WERI-Rb-1 (cell line): Measurements from ENCODE around the gene SLC4A9.

Experiments
- DNase-seq: peaks from one replicate; pipeline ENCODE4 v3.0.0-alpha.2; 2020
- H3K27ac ChIP-seq: fragments of 250-450 bp; sonication (Bioruptor Pico); 2 replicates; pipeline ENCODE4 v1.5.1; 2020; ENCODE audit warnings: mild to moderate bottlenecking, moderate library complexity
- H3K27me3 ChIP-seq: fragments of 250-450 bp; sonication (Bioruptor Pico); 2 replicates; pipeline ENCODE4 v1.5.1; 2021; ENCODE audit warnings: mild to moderate bottlenecking, low read depth, moderate library complexity; ENCODE audit not compliant: insufficient read depth, severe bottlenecking
- H3K36me3 ChIP-seq: fragments of 250-450 bp; sonication (Bioruptor Pico); 2 replicates; pipeline ENCODE4 v1.5.1; 2020; ENCODE audit warnings: mild to moderate bottlenecking, moderate library complexity
- H3K4me3 ChIP-seq: 2 replicates; pipeline ENCODE4 v1.5.1; 2011; ENCODE audit warnings: low read depth, mild to moderate bottlenecking, control low read depth, low read length
- H3K9me3 ChIP-seq: fragments of 250-450 bp; sonication (Bioruptor Pico); 2 replicates; pipeline ENCODE4 v1.5.1; 2021; ENCODE audit warnings: mild to moderate bottlenecking, moderate library complexity; ENCODE audit not compliant: severe bottlenecking
- TF ChIP-seq, protein P1 (sequence below): IDR thresholded peaks from 2 replicates; pipeline ENCODE4 v1.5.1; 2011; ENCODE audit warnings: low read depth, mild to moderate bottlenecking, control low read depth, inconsistent platforms, low read length

The SLC4A9 gene

DNA sequence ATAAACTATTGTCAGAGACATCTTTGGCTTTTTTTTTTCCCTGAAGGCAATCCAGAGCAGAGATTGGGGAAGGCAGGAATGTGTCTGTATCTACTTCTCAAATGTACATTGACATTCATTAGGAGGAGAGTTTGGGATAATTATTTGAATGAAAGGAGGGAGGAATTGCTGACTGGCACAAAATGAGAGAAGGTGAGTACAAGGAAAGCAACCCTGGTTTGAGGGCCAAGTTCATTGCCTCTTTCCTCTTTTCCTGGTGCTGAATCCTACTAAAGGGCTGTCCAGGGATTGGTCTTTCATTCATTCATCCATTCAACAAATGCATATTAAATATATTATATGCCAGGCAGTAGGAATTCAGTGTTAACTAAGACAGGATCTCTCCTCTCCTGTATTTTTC, 22.9 kb downstream of the SLC4A9 start:
- Histone ChIP-seq H3K9me3 (no peaks in the 10 kb centered on the region), H3K27me3 (no peaks in the 10 kb centered on the region), H3K27ac (no peak overlapping the region), H3K36me3 (no peaks in the 10 kb centered on the region), H3K4me3 (no peak overlapping the region)
- DNase-seq: no peak
- TF ChIP-seq, protein P1, sequence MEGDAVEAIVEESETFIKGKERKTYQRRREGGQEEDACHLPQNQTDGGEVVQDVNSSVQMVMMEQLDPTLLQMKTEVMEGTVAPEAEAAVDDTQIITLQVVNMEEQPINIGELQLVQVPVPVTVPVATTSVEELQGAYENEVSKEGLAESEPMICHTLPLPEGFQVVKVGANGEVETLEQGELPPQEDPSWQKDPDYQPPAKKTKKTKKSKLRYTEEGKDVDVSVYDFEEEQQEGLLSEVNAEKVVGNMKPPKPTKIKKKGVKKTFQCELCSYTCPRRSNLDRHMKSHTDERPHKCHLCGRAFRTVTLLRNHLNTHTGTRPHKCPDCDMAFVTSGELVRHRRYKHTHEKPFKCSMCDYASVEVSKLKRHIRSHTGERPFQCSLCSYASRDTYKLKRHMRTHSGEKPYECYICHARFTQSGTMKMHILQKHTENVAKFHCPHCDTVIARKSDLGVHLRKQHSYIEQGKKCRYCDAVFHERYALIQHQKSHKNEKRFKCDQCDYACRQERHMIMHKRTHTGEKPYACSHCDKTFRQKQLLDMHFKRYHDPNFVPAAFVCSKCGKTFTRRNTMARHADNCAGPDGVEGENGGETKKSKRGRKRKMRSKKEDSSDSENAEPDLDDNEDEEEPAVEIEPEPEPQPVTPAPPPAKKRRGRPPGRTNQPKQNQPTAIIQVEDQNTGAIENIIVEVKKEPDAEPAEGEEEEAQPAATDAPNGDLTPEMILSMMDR: no peak

DNA sequence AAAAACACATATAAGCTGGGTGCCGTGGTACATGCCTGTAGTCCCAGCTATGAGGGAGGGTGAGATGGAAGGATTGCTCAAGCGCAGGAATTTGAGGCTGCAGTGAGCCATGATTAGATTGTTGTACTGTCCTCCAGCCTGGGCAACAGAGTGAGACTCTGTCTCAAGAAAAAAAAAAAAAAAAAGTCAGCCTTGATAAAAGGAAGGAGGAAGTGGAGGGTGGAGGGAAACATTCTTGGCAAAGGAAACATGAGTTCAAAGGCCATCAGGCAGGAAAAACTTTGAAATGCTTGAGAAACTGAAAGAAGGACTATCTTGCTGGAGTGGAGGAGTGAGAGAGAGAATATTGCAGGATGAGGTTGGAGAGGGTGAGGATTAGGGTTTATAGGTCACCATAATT, 23.3 kb downstream of the SLC4A9 start:
- H3K27me3 ChIP-seq: no peaks in the 10 kb centered on the region
- H3K36me3 ChIP-seq: no peaks in the 10 kb centered on the region
- DNase-seq: no peak
- H3K27ac ChIP-seq: no peak overlapping the region
- no peak overlapping the region for H3K4me3 ChIP-seq
- no peaks in the 10 kb centered on the region for H3K9me3 ChIP-seq
- TF ChIP-seq, protein P1: no peak

DNA sequence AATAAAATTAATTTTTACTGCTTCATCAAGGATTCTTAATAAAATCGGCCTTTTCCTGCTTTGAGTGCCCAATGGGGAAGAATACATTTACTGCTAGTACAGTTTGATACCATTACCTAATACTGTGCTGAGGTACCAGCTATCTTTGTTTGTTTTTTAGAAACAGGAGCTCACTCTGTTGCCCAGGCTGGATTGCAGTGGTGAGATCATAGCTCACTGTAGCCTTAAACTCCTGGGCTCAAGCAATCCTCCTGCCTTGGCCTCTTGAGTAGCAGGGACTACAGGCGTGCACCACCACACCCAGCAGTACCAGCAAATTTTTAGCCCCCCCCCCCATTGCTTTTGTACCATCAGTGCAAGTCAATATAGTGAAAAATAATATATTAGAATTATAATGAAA, 28.1 kb downstream of the SLC4A9 start:
- DNase-seq: no peak
- H3K27me3 ChIP-seq: no peaks in the 10 kb centered on the region

DNA sequence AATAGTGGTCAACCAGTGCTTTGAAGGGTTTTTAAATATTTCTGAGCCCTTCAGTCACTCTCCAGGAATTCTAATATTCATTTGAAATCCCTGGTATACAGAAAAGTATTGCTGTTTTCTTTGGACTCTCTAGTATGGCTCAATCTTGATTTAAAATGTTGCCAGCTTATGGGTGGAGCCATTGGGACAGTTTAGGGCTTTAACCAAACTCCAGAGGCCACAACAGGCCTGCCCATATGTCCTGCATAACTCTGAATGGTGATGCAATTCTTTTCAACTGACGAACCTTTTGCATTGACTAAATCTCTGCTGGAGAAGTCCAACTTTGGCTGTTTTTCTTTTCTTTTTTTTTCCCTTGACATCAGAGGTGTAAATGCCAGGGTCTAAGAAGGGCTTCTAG, 31.3 kb downstream of the SLC4A9 start:
- Histone ChIP-seq H3K36me3 (no peaks in the 10 kb centered on the region), H3K4me3 (no peak overlapping the region), H3K27me3 (no peaks in the 10 kb centered on the region), H3K9me3 (no peaks in the 10 kb centered on the region), H3K27ac (no peak overlapping the region)
- DNase-seq: no peak
- TF ChIP-seq, protein P1: no peak

More for the DNA sequence above, 28.1 kb downstream of the SLC4A9 start:
- no peaks in the 10 kb centered on the region for H3K9me3 ChIP-seq
- no peak overlapping the region for H3K27ac ChIP-seq
- TF ChIP-seq, protein P1: no peak
- no peak overlapping the region for H3K4me3 ChIP-seq
- no peaks in the 10 kb centered on the region for H3K36me3 ChIP-seq

DNA sequence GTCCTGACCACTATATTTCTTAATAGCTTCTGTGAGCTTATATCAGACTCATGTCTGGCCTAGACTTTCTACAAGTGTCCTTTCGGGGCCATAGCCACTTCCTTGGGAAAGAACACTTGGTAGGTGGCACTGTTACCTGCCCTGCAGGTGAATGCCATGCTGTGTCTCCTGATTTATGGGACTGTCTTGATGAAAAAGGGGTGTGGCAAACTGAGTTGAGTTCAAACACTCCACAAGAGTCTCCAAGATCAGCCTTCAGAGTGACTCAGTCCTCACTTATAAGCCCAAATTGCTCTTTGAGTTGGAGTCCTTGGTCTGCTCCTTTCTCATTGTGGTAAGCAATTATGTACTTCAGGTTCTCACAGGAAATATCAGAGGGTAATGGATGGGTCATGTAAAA, 31.7 kb downstream of the SLC4A9 start:
- TF ChIP-seq, protein P1: no peak
- no peaks in the 10 kb centered on the region for H3K36me3 ChIP-seq
- H3K9me3 ChIP-seq: no peaks in the 10 kb centered on the region
- no peak overlapping the region for H3K27ac ChIP-seq
- no peak for DNase-seq
- H3K27me3 ChIP-seq: no peaks in the 10 kb centered on the region
- H3K4me3 ChIP-seq: no peak overlapping the region

DNA sequence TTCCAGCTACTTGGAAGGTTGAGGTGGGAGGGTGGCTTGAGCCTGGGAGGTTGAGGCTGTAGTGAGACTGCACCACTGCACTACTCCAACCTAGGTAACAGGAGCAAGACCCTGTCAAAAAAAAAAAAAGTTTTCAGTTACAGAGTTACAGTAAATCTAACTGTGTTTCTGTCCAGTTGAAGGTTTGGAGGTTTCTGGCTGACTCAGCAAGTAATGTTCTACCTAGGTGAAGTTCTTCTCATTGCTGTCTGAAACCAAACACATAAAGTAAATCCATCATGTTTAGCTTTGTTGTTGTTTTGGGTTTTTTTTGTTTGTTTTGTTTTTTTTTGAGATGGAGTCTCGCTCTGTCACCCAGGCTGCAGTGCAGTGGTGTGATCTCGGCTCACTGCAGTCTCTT, 33.7 kb downstream of the SLC4A9 start:
- Histone ChIP-seq H3K36me3 (no peaks in the 10 kb centered on the region), H3K4me3 (no peak overlapping the region), H3K9me3 (no peaks in the 10 kb centered on the region), H3K27ac (no peak overlapping the region), H3K27me3 (no peaks in the 10 kb centered on the region)
- TF ChIP-seq, protein P1: no peak
- DNase-seq: no peak
